OCI-LY1 (cell line): ENCODE data around the gene MCF2L.

Experiments used
- CTCF ChIP-seq: fragments of 200-600 bp; sonication (generic), shearing (Covaris generic); IDR thresholded peaks from 2 replicates; pipeline ENCODE4 v1.5.1; 2017; ENCODE audit warnings: mild to moderate bottlenecking, antibody characterized with exemption, low read length, moderate library complexity, mixed read lengths
- EZH2 ChIP-seq: fragments of 200-600 bp; sonication (generic), shearing (Covaris generic); IDR thresholded peaks from 2 replicates; pipeline ENCODE4 v1.8.0; 2017; ENCODE audit warnings: borderline replicate concordance, mixed run types, mild to moderate bottlenecking, antibody characterized with exemption, low read length, moderate library complexity, mixed read lengths

GRCh38 chr13:113117335-113117872 lies 148.4 kb downstream of the MCF2L start:
- no peak for TF ChIP-seq CTCF
- TF ChIP-seq EZH2, result no peak
